ENCODE data around the gene TSPAN9.

TSPAN9 gene

DNA sequence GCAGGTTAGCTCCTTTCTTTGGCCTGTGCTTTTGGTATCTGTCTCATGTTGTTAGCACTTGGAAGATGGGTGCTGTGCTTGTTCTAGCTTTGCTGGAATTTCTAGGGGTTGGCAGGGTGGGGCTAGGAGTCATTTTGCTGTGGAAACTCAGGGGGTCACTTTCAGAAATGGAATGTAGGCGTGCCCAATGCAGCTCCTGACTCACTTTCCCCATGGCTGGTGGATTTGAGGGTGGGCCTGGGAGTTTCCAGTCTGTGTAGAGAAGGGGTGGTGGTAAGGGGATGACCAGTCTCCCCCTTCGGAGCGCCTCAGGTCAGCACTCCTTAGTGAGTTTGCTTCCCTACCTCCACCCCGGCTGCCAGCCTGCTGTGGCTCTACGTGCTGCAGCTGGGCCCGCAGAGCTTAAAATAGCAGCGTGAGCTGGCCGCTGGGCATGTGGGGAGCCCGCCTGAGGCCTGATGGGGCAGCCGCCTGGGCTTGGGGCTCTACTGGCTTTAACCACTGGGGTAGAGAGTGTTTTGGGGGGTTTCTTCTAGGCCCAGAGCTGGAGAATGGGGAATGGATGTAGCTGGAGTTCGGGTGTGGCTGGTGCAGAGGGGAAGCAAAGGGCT lies 108.2 kb downstream of the TSPAN9 start:
- no peak for TF ChIP-seq CTCF (IDR thresholded peaks at IDR 0.05; ENCODE audit: control insufficient read depth, extremely low read depth, insufficient read depth)
- H3K4me3 ChIP-seq (ENCODE audit: low read depth, low read length) = no peak overlapping the region
- no peak for DNase-seq (ENCODE audit: low read depth)

DNA sequence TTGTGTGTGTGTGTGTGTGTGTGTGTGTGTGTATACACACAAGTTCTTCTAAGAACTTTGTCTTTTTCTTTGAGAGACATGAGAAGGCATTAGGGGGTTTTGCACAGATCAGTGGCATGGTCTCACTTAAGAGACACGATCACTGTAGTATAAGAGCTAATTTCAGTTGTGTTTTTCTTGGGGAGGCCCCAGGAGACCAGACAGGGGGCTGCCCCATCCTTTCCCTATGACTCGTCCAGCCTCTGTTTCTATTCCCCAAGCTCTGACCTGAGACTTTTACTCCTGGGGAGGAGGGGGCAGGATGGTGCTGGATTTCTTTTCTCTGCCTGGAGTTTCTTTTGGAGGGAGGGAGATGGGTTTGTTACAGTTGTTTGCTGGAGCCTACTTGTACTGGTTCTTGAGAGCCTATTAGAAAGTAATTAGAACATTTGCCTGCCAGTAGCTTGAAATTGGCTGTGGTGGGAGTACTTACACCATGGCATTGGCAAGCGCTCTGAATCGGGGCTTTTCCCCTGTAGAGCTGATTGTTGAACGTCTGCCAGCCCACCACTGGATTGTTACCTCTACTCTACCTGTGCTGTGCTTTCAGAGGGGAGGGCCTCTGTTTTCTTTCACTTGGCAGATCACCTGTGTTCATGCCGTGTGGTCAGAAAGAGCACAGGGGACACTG lies 109.5 kb downstream of the TSPAN9 start:
- no peak for DNase-seq (ENCODE audit: low read depth)
- TF ChIP-seq CTCF (IDR thresholded peaks at IDR 0.05; ENCODE audit: control insufficient read depth, extremely low read depth, insufficient read depth) = no peak
- H3K4me3 ChIP-seq (ENCODE audit: low read depth, low read length) = no peak overlapping the region

- DNase-seq (ENCODE audit: low read depth) = no peak
- H3K4me3 ChIP-seq (ENCODE audit: low read depth, low read length) = no peak overlapping the region
- TF ChIP-seq CTCF (IDR thresholded peaks at IDR 0.05; ENCODE audit: control insufficient read depth, extremely low read depth, insufficient read depth) = no peak
Measured at GRCh38 chr12:3187846-3188770, 110.9 kb downstream of the TSPAN9 start.

- DNase-seq (ENCODE audit: low read depth) = no peak
- TF ChIP-seq CTCF (IDR thresholded peaks at IDR 0.05; ENCODE audit: control insufficient read depth, extremely low read depth, insufficient read depth) = no peak
- no peak overlapping the region for H3K4me3 ChIP-seq (ENCODE audit: low read depth, low read length)
Measured at GRCh38 chr12:3189282-3189681, 112.1 kb downstream of the TSPAN9 start.

DNA sequence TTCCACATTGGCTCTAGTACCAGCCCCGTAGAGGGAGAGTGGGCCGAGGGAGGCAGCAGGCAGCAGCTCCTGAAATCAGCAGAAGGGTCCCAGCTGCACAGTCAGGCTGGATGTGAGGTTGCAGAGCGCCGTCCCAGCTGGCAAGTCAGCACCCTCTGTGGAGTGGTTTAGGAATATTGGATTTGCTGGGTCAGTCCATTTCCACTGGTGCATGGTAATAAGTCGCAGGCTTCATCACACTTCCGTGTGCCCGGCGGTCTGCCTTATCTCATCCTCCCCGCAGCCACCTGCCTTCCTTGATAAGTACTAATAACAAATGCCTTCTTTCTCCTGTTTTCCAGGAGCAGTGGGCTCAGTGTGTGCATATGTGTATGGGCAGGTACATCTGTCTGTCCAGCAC lies 112.9 kb downstream of the TSPAN9 start:
- no peak overlapping the region for H3K4me3 ChIP-seq (ENCODE audit: low read depth, low read length)
- no peak for DNase-seq (ENCODE audit: low read depth)
- TF ChIP-seq CTCF (IDR thresholded peaks at IDR 0.05; ENCODE audit: control insufficient read depth, extremely low read depth, insufficient read depth) = no peak

- DNase-seq (ENCODE audit: low read depth) = no peak
- H3K4me3 ChIP-seq (ENCODE audit: low read depth, low read length) = no peak overlapping the region
- TF ChIP-seq CTCF (IDR thresholded peaks at IDR 0.05; ENCODE audit: control insufficient read depth, extremely low read depth, insufficient read depth) = no peak
Measured at GRCh38 chr12:3191450-3191849, 114.3 kb downstream of the TSPAN9 start.

Measured in LNCaP clone FGC (cell line).